DND-41 (cell line): ENCODE measurements around the gene OR2A14.

Experiments
- CTCF ChIP-seq: IDR thresholded peaks from 2 replicates; pipeline ENCODE4 v1.5.1; 2012; ENCODE audit warnings: borderline replicate concordance, low read length, moderate library complexity, mild to moderate bottlenecking; ENCODE audit not compliant: poor library complexity, severe bottlenecking; ENCODE audit errors: extremely low read depth
- EZH2 ChIP-seq: IDR thresholded peaks from 3 replicates; pipeline ENCODE4 v1.6.1; 2012; ENCODE audit warnings: borderline replicate concordance, low read depth, mild to moderate bottlenecking, moderate library complexity, low read length, inconsistent platforms; ENCODE audit not compliant: severe bottlenecking

- TF ChIP-seq CTCF (no peak), EZH2 (no peak)
Observed at GRCh38 chr7:144100607-144101006, 22.4 kb upstream of the OR2A14 start.
